ENCODE data around the gene COX19. TPM values are rescaled to one million over a fixed set of nuclear protein-coding genes. Genes with fewer than 3 reads are reported as not detected.

The COX19 gene
- total RNA-seq, 2 donors from 2014 or later: 2.8 to 5.5 TPM

DNA sequence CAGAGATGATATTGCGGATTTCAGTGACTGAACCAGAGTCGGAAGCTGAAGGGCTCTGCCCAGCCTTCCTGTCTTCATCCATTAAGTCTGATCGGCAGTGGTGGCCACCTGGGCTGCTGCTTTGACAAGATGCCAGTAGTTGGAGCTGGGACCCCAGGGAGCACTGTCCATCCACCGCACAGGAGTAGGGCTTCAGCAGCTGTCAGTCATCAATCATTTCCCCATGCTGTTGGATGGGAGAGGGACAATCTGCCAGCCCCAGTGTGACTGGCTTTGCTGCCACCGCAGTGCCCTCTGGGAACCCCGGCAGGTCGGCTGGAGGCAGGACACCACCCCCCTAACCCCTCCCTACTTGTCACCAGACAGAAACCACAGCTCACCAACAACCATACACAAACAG lies 46.0 kb upstream of the COX19 start:
- Histone ChIP-seq H3K4me3 (no peak overlapping the region), H3K36me3 (peaks cover 5% of the 10 kb centered on the region), H3K4me1 (no peaks in the 10 kb centered on the region), H3K27ac (no peak overlapping the region), H3K27me3 (no peaks in the 10 kb centered on the region), H3K9me3 (no peaks in the 10 kb centered on the region)
- TF ChIP-seq, protein P1, sequence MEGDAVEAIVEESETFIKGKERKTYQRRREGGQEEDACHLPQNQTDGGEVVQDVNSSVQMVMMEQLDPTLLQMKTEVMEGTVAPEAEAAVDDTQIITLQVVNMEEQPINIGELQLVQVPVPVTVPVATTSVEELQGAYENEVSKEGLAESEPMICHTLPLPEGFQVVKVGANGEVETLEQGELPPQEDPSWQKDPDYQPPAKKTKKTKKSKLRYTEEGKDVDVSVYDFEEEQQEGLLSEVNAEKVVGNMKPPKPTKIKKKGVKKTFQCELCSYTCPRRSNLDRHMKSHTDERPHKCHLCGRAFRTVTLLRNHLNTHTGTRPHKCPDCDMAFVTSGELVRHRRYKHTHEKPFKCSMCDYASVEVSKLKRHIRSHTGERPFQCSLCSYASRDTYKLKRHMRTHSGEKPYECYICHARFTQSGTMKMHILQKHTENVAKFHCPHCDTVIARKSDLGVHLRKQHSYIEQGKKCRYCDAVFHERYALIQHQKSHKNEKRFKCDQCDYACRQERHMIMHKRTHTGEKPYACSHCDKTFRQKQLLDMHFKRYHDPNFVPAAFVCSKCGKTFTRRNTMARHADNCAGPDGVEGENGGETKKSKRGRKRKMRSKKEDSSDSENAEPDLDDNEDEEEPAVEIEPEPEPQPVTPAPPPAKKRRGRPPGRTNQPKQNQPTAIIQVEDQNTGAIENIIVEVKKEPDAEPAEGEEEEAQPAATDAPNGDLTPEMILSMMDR (IDR thresholded peaks at IDR 0.05): no peak
- no peak for DNase-seq (ENCODE audit: low spot score)

- Histone ChIP-seq H3K27me3 (no peaks in the 10 kb centered on the region), H3K36me3 (no peaks in the 10 kb centered on the region), H3K9me3 (no peaks in the 10 kb centered on the region), H3K27ac (no peak overlapping the region), H3K4me3 (no peak overlapping the region), H3K4me1 (peaks cover 0 to 2% of the 10 kb centered on the region in 2 donors)
- TF ChIP-seq, protein P1 (IDR thresholded peaks at IDR 0.05): no peak
- DNase-seq (ENCODE audit: low spot score): no peak
These were observed 45.5 kb upstream of the COX19 start for GRCh38 chr7:1020849-1021251.

GRCh38 chr7:1019789-1020610 lies 44.7 kb upstream of the COX19 start:
- H3K4me3 ChIP-seq: no peak overlapping the region
- no peaks in the 10 kb centered on the region for H3K36me3 ChIP-seq
- H3K4me1 ChIP-seq: peaks cover 0 to 9% of the 10 kb centered on the region in 2 donors
- TF ChIP-seq, protein P1 (IDR thresholded peaks at IDR 0.05): no peak
- no peaks in the 10 kb centered on the region for H3K27me3 ChIP-seq
- DNase-seq (ENCODE audit: low spot score): no peak
- no peaks in the 10 kb centered on the region for H3K9me3 ChIP-seq
- H3K27ac ChIP-seq: no peak overlapping the region

DNA sequence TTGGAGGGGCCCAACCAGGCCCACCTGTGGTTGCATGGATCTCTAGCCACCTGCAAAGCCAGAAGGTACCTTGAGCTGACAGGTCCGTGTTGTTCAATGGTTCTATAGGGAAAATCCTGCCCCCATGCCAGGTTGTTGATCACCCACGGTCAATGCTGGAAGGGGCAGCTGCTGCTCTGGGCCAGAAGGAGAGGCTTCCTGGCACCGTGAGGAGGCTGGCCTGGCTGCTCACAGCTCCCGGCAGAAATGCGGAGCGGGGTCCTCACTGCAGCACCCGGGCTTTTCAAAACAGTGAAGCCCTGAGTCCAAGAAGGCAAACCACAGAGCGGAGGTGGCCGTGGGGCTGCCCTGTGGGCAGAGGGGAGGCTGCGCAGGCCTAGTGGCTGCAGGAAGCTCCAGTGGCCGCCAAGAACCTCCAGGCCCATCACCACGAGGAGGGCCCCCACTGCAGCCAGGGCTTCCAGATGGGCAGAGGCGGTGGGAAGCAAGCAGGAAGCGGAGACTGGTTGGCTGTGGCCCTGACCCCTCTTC lies 44.0 kb upstream of the COX19 start:
- TF ChIP-seq, protein P1 (IDR thresholded peaks at IDR 0.05): no peak
- peaks cover 0 to 9% of the 10 kb centered on the region in 2 donors for H3K4me1 ChIP-seq
- no peak overlapping the region for H3K4me3 ChIP-seq
- H3K36me3 ChIP-seq: no peaks in the 10 kb centered on the region
- no peak overlapping the region for H3K27ac ChIP-seq
- no peak for DNase-seq (ENCODE audit: low spot score)
- H3K27me3 ChIP-seq: no peaks in the 10 kb centered on the region
- H3K9me3 ChIP-seq: no peaks in the 10 kb centered on the region

DNA sequence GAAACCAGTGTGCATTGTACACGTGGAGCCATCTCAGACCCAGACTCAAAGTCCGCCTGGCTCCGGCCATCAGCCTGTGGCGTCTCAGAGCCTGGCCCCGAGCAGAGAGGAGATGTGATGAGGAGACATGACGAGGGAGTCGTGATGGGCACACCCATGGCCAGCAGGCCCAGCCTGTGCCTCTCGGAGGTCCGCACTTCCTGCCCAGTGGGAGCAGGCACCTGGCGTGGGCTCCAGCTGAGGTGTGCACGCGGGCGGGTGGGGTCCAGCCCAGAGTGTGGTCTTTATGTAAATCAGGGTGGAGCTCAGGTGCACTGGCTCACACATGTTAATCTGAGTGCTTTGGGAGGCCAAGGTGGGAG lies 43.0 kb upstream of the COX19 start:
- Histone ChIP-seq H3K27me3 (no peaks in the 10 kb centered on the region), H3K4me1 (peaks cover 0 to 9% of the 10 kb centered on the region in 2 donors), H3K36me3 (no peaks in the 10 kb centered on the region), H3K9me3 (no peaks in the 10 kb centered on the region), H3K4me3 (no peak overlapping the region), H3K27ac (no peak overlapping the region)
- TF ChIP-seq, protein P1 (IDR thresholded peaks at IDR 0.05): no peak
- no peak for DNase-seq (ENCODE audit: low spot score)
